ENCODE data around the gene FSTL5. TPM values are rescaled to one million over a fixed set of nuclear protein-coding genes. Genes with fewer than 3 reads are reported as not detected.

Gene FSTL5
- polyA plus RNA-seq, 3 donors from 2014 or later, result not detected

DNA sequence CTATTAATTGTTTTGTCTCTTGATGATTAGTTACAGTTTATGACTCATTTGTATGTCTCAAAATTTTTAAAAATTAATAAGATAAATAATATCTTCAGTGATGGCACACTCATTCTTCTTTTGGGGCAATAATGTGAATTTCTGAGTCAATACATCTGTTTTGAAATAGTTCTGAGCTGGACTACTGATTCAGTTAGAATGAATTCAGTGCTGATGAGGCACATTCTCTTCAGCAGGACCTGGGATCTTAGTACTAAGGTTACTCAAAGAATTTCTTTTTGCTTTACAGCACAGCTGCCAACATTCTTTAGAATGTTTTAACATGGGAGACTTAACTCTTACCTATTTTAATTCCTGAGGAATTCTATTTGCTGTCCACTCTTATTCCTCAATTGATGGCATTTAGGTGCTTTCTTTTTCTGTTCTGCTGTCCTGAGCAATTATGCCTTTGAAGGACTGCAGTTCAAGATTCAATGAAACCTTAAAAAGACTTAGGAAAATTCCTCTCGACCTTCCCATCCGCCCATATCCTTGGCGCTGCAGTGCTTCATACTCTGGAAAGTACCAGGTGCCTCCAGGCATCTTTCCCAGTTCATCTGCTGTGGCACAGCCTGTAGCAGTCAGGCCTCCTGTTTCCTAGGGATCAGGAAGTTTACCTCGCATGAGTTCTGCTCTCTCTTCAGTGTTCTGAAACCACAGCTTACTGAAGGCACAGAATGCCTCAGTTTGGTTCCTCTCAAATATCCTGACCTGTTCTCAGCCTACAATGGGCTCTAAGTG, 213.7 kb downstream of the FSTL5 start:
- Mint-ChIP-seq H3K27me3 (ENCODE audit: low read depth in 3 of 3) (peaks cover 0 to 2% (median 2%) of the 10 kb centered on the region in 3 donors), H3K4me1 (no peaks in the 10 kb centered on the region), H3K36me3 (peaks cover 0 to 3% (median 0%) of the 10 kb centered on the region in 3 donors), H3K27ac (no peak overlapping the region), H3K4me3 (no peak overlapping the region), H3K9me3 (peaks cover 11 to 38% (median 16%) of the 10 kb centered on the region in 6 donors)
- no peak for DNase-seq

DNA sequence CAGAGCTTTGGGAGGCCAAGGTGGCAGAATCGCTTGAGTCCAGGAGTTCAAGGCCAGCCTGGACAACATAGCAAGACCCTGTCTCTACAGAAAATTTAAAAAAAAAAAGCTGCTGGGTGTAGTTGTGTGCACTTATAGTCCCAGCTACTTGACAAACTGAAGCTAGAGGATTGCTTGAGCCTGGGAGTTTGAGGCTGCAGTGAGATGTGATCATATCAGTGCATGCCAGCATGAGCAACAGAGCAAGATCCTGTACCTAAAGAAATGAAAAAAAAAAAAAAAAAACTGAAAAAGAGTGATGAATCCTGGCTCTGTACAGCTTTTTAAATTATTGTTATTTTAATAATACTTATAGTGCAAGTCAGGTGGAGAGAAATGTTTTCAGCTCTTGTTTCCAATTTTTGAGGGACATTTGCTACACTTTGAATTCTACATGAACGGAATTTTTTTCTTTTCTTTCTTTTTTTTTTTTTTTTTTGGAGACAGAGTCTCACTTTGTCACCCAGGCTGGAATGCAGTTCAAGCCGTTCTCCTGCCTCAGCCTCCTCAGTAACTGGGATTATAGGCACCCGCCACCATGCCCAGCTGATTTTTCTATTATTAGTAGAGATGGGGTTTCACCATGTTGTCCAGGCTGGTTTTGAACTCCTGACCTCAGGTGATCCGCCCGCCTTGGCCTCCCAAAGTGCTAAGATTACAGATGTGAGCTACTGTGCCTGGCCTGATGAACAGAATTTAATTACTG, 215.6 kb downstream of the FSTL5 start:
- Mint-ChIP-seq H3K9me3 (peaks cover 11 to 45% (median 18%) of the 10 kb centered on the region in 6 donors), H3K27ac (no peak overlapping the region), H3K4me1 (no peaks in the 10 kb centered on the region), H3K27me3 (ENCODE audit: low read depth in 3 of 3) (peaks cover 0 to 2% (median 2%) of the 10 kb centered on the region in 3 donors), H3K4me3 (no peak overlapping the region), H3K36me3 (peaks cover 0 to 3% (median 0%) of the 10 kb centered on the region in 3 donors)
- DNase-seq, result no peak

DNA sequence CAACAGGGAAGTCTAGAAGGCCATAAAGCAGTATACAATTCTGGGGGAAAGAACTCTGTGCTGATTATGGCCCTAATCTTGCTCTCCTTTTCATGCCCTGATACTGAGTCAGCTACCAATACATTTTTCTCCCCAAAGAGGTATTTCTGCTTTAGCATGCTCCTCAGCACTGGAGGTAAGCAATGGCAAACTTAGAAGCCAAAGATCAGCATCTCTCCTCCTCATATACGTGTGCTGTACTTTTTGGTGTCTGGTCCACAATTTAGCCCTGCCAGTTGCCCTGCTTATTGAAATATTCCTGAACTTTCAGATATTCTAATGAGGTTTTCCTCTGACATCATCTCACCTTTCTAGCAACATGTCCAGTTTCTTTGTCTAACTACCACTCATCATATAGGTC, 226.2 kb downstream of the FSTL5 start:
- Mint-ChIP-seq H3K27ac (no peak overlapping the region), H3K4me3 (no peak overlapping the region), H3K27me3 (ENCODE audit: low read depth in 3 of 3) (no peaks in the 10 kb centered on the region), H3K9me3 (peaks cover 8 to 44% (median 19%) of the 10 kb centered on the region in 6 donors), H3K4me1 (no peaks in the 10 kb centered on the region), H3K36me3 (no peaks in the 10 kb centered on the region)
- no peak for DNase-seq

DNA sequence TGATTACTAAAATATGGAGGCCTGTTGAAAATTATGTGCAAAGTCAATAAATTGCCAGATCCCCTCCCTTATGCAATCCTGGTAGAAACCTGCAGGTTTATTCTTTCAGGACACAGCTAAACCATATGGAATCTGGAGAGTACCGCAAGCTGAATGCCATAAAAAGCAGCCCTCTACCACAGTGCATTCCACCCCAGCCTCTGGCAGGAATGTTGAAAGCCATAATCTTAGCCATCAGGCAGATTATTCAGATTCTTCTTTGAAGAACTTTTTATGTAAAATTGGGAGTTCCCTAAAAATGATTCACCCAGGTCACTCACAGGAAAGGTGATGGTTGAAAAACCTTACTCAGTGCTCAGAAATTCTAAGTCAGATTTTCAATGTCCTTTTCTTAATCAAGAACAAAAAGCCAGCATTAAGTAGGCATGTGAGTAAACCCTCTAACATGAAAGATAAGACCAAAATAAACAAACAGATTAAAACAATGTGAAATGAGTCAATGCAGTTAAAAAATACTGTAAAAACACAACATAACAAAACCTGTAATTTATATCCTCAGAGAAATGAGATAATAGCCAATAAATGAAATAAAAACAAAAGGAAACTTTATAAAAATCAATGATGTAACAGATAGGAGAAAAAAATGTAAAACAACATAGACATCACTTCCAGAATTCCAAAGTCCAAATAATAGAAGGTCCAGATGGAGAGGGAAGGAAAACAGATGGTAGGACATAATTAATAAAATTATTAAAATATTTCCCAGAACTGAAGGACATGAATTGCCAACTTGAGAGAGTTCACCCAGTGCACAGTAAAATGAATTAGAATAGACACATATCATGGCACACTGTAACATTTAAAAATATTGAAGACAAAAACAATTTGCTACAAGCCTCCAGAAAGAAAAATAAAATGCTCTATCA, 226.9 kb downstream of the FSTL5 start:
- H3K9me3 Mint-ChIP-seq, result peaks cover 8 to 42% (median 17%) of the 10 kb centered on the region in 6 donors

DNA sequence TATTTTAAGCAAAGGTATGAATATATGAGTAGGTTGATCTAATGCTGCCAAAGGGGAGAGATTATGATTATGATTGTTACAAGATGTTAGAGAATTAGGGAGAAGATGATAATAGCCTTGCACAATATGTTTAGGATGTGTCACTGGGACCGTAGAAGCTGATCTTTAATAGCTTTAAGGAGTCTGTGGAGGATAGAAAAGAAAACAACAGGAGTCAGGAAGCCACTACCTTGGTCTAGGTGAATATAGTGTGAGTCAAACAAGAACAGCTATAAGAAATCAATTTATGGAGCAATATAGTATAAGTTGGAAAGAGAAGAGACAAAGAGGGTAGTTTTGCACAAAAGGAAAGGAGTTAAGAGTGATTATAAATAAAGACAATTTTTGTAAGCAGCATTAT, 232.7 kb downstream of the FSTL5 start:
- Mint-ChIP-seq H3K27ac (no peak overlapping the region), H3K4me3 (no peak overlapping the region), H3K36me3 (no peaks in the 10 kb centered on the region), H3K27me3 (ENCODE audit: low read depth in 3 of 3) (no peaks in the 10 kb centered on the region), H3K9me3 (peaks cover 4 to 46% (median 21%) of the 10 kb centered on the region in 6 donors), H3K4me1 (no peaks in the 10 kb centered on the region)
- DNase-seq, result no peak

More for the DNA sequence above, 226.9 kb downstream of the FSTL5 start:
- no peaks in the 10 kb centered on the region for H3K36me3 Mint-ChIP-seq
- no peaks in the 10 kb centered on the region for H3K27me3 Mint-ChIP-seq (ENCODE audit: low read depth in 3 of 3)
- DNase-seq, result no peak
- no peaks in the 10 kb centered on the region for H3K4me1 Mint-ChIP-seq
- H3K27ac Mint-ChIP-seq, result no peak overlapping the region
- no peak overlapping the region for H3K4me3 Mint-ChIP-seq

DNA sequence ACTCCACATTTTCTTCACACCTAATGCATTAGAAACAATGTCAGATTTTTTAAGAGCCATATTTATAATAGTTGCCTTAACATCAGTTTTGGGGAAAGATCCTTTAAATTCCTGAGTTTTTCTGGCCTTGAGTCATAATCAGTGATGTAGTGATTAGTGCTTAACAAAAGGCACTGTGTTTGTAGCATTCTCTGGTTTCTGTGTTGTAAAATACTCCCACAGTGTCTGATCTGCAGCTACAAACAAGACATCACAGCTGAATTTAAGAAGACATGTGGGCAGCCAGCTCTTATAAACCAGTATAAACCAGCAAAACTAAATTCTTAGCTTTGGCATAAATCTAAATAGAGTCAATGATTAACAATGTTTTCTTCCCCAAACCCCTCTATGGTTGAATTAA, 233.8 kb downstream of the FSTL5 start:
- no peak for DNase-seq
- H3K27me3 Mint-ChIP-seq (ENCODE audit: low read depth in 3 of 3), result no peaks in the 10 kb centered on the region
- no peak overlapping the region for H3K27ac Mint-ChIP-seq
- H3K36me3 Mint-ChIP-seq, result no peaks in the 10 kb centered on the region
- H3K9me3 Mint-ChIP-seq, result peaks cover 4 to 37% (median 20%) of the 10 kb centered on the region in 6 donors
- no peak overlapping the region for H3K4me3 Mint-ChIP-seq
- no peaks in the 10 kb centered on the region for H3K4me1 Mint-ChIP-seq

DNA sequence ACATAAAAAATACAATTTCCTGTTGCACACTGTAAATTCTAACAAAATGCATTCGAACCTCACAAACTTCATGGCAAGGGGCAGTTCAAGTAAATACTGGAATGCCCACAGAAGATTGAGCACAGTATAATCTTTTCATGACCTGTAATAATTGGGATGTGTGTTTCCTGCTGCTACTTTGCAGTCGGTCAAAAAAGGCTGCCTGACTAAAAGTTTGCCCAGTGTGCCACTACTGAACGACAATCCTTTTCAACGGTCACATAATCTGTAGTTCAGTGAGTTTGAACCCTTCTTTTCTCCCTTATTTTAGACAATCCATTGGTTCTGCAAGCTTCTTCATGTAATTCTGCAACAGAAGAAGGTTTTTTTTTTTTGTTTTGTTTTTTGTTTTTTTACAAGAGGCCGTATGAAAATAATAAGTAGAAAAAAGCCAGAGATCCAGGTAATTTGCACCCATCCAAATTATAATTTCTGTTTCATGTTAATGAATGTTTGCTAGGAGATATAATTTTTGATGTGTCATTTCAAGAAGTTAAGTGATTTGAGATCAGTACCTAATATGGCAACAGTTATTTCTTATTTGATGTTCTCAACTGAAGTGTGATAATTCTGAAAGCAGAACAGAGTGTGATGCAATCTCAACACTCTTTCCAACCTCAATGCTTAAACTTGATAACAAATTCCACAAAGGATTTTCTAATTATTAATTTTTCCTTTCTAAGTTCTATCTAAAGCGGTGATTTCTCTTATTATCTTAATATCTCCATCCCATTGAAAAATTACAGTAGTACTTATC, 237.6 kb downstream of the FSTL5 start:
- H3K9me3 Mint-ChIP-seq, result peaks cover 2 to 25% (median 19%) of the 10 kb centered on the region in 6 donors
- H3K4me1 Mint-ChIP-seq, result no peaks in the 10 kb centered on the region

DNA sequence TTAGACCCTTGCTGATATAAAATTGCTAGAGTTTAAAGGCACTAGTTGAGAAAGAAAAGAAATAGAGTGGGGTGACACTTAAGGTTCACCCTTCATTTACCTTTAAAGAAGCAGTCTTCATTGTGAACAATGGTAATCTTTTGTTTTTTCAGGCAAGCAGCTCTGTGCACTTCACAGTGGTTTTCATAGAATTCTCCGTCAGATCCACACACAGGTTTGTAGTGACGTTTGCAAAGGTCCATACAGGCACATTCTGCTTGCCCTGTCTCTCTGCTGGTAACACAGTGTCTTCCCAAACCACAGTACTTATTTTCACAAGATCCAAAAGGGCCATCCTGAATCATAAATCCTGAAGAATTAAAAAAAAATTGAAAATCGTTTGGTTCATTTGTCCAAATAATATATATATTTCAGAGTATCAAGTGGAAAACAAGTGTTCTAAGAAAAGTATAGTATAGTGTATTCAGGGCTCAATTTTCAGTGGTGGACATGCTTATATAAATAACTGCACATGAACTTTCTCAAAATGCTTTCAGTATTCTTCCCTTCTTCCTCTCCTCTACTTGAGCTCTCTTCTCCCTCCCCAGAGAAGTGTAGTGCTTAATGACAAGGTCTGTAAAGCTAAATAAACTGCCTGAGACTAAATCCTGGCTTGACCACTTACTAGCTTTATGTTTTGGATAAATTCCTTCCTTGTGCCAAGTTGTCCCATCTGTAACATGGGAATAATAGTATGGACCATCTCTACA, 243.3 kb downstream of the FSTL5 start:
- H3K27me3 Mint-ChIP-seq (ENCODE audit: low read depth in 3 of 3), result no peaks in the 10 kb centered on the region
- no peaks in the 10 kb centered on the region for H3K36me3 Mint-ChIP-seq
- no peaks in the 10 kb centered on the region for H3K4me1 Mint-ChIP-seq
- peaks cover 0 to 14% (median 4%) of the 10 kb centered on the region in 6 donors for H3K9me3 Mint-ChIP-seq
- H3K27ac Mint-ChIP-seq, result no peak overlapping the region
- DNase-seq, result no peak
- H3K4me3 Mint-ChIP-seq, result no peak overlapping the region

More for the DNA sequence above, 237.6 kb downstream of the FSTL5 start:
- DNase-seq, result no peak
- Mint-ChIP-seq H3K27ac (no peak overlapping the region), H3K36me3 (no peaks in the 10 kb centered on the region), H3K4me3 (no peak overlapping the region), H3K27me3 (ENCODE audit: low read depth in 3 of 3) (no peaks in the 10 kb centered on the region)

DNA sequence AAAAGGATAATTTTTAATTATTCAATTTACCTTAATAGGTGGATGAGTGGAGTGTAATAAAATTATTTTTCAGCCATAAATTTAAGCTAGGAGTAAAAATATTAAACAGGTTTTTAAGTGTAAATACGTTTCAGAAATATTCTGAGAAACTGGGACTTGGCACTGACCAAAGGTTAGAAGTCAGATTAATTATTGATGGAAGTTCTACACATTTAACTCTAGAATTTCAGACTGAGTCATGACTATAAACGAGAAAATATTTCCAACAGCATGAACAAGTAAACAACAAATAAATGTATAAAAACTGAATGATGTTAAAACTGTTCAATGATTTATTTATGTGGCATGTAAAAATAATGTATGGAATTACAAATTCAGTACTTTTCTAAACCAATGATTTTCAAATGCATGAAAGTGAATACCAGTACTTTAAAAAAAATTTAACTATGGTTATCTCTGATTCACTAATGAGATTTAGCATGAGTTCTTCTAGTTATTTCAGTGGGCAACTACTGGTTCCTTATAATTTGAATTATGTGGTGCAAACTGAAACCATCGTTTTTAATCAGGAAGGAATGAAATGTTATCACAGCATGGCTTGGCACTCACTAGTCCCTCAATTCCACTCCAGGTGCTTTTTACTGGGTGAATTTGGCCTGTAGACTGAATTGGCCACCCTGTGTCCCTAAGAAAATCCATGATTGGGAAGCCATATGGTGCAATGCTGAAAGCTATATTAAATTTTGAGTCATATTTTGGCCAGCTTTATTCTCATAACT, 244.2 kb downstream of the FSTL5 start:
- no peak for DNase-seq
- H3K4me1 Mint-ChIP-seq, result no peaks in the 10 kb centered on the region
- H3K36me3 Mint-ChIP-seq, result no peaks in the 10 kb centered on the region
- H3K27me3 Mint-ChIP-seq (ENCODE audit: low read depth in 3 of 3), result no peaks in the 10 kb centered on the region
- H3K27ac Mint-ChIP-seq, result no peak overlapping the region
- H3K9me3 Mint-ChIP-seq, result peaks cover 0 to 13% (median 5%) of the 10 kb centered on the region in 6 donors
- H3K4me3 Mint-ChIP-seq, result no peak overlapping the region

DNA sequence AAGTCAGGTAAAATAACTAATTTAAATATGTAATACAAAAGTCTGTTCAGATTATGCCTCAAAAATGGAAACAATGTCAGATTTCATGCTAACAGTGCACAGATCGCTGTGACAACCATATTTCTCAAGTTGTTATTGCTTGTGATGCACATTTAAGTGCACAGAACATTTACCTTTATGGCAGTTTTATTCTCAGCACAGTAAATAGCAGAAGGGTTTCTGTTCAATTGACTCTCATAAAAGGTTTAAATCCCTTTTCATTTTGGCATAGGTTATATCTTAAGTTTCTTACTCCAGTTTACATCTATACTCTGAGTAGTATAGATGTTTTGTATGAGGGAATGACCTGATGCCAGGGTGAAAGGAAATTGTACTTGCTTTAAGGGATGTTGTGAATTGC, 247.8 kb downstream of the FSTL5 start:
- peaks cover 0 to 1% (median 0%) of the 10 kb centered on the region in 3 donors for H3K27me3 Mint-ChIP-seq (ENCODE audit: low read depth in 3 of 3)
- no peak for DNase-seq
- no peaks in the 10 kb centered on the region for H3K4me1 Mint-ChIP-seq
- H3K36me3 Mint-ChIP-seq, result peaks cover 0 to 3% (median 0%) of the 10 kb centered on the region in 3 donors
- no peak overlapping the region for H3K27ac Mint-ChIP-seq
- peaks cover 2 to 20% (median 13%) of the 10 kb centered on the region in 6 donors for H3K9me3 Mint-ChIP-seq
- no peak overlapping the region for H3K4me3 Mint-ChIP-seq

DNA sequence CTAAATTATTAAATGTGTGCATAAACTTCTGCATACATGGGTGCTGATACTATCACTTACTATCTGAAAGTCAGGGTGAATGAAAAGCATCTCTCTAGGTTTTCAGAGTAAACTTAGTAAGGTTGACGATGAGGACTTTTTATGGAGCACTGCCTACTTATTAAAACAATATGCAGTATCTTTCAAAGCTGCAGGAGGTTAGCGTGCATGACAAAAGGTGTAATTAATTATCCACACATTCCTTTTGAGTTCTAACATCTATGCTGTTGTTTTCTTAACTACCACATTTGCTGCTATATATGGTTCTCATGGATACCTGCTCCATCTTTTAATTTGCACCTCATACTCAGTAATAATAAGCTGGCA, 256.2 kb downstream of the FSTL5 start:
- no peak overlapping the region for H3K27ac Mint-ChIP-seq
- H3K4me3 Mint-ChIP-seq, result no peak overlapping the region
- H3K27me3 Mint-ChIP-seq (ENCODE audit: low read depth in 3 of 3), result peaks cover 0 to 1% (median 0%) of the 10 kb centered on the region in 3 donors
- peaks cover 0 to 29% (median 14%) of the 10 kb centered on the region in 6 donors for H3K9me3 Mint-ChIP-seq
- no peaks in the 10 kb centered on the region for H3K4me1 Mint-ChIP-seq
- DNase-seq, result no peak
- peaks cover 0 to 3% (median 0%) of the 10 kb centered on the region in 3 donors for H3K36me3 Mint-ChIP-seq

All from immature natural killer cell (primary cell).